Neuron (in vitro differentiated cells): ENCODE measurements around the gene PDZRN3.

Experiments
- H2AFZ ChIP-seq: one replicate; pipeline ENCODE4 v1.6.1; 2013; ENCODE audit warnings: low read depth, mild to moderate bottlenecking, inconsistent platforms, low read length, moderate library complexity
- H3K27me3 ChIP-seq: one replicate; pipeline ENCODE4 v1.6.1; 2013; ENCODE audit warnings: low read length; ENCODE audit not compliant: insufficient read depth
- H3K36me3 ChIP-seq: one replicate; pipeline ENCODE4 v1.6.1; 2013; ENCODE audit warnings: low read length; ENCODE audit not compliant: insufficient read depth
- H3K4me1 ChIP-seq: one replicate; pipeline ENCODE4 v1.6.1; 2013; ENCODE audit warnings: low read length; ENCODE audit not compliant: insufficient read depth
- H3K4me3 ChIP-seq: 2 replicates; pipeline ENCODE4 v1.5.1; 2013; ENCODE audit warnings: mild to moderate bottlenecking, low read length, moderate library complexity
- H3K9me3 ChIP-seq: one replicate; pipeline ENCODE4 v1.6.1; 2013; ENCODE audit warnings: low read length

PDZRN3 gene

DNA sequence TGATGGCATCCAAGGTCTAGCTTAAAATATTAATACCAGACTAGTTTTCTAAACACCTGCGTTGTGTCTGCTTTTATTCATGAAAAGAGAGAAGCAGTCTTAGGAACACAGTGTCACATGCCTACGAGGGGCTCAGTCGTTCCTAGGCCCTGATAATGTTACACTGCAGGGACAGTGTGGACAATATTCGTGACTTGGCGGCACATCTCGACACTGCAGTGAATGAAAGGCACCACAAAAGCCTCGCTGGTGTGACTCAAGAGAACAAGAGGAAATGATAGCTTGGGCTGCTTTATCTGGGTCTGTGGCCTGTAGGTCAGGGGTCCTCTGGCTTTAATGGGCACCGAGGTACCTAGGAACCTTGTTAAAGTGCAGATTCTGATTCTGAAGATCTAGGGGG lies 226.7 kb downstream of the PDZRN3 start:
- Histone ChIP-seq H3K36me3 (peaks cover 7% of the 10 kb centered on the region), H2AFZ (no peak overlapping the region), H3K4me3 (no peak overlapping the region), H3K27me3 (no peaks in the 10 kb centered on the region), H3K4me1 (no peaks in the 10 kb centered on the region), H3K9me3 (no peaks in the 10 kb centered on the region)

DNA sequence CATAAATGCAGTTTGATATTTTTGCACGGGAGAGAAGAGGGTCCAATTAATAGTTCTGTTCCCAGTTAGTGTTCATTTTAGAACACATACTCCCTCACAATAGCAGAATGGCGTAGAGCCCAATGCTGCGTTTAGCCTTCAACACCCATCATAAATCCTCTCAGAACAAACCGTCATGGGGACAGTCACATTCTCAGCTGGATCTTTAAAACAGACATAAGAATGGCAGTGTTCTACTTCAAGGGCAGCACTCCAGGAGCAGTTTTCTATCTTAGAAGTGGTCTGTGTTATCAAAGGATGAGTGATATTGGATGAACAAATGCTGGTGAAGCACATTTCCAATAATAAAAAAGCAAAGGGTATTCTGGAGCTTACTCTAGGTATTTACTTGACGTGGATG lies 230.5 kb downstream of the PDZRN3 start:
- no peak overlapping the region for H3K4me3 ChIP-seq
- no peaks in the 10 kb centered on the region for H3K9me3 ChIP-seq
- peaks cover 13% of the 10 kb centered on the region for H3K36me3 ChIP-seq
- no peaks in the 10 kb centered on the region for H3K27me3 ChIP-seq
- no peak overlapping the region for H2AFZ ChIP-seq
- no peaks in the 10 kb centered on the region for H3K4me1 ChIP-seq

DNA sequence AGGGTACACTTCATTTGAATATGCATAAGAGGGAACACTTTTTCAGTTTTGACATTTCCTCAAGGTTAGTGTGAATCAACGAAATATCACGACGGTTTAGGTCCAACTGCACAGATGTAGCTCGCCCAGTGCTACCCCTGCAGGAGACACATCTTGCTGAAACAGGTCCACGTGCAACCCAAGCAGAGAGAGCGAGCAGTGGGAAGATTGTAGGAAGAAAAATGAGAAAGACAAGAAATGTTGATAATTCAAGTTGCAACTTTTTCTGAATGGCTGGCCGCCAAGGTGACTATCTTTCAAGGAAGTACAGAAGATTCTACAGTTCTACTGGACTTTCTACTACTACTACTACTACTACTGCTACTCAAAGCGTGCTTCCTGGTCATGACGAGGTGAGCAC lies 231.7 kb downstream of the PDZRN3 start:
- peaks cover 21% of the 10 kb centered on the region for H3K36me3 ChIP-seq
- no peaks in the 10 kb centered on the region for H3K27me3 ChIP-seq
- no peak overlapping the region for H3K4me3 ChIP-seq
- H2AFZ ChIP-seq = no peak overlapping the region
- H3K9me3 ChIP-seq = no peaks in the 10 kb centered on the region
- H3K4me1 ChIP-seq = no peaks in the 10 kb centered on the region

DNA sequence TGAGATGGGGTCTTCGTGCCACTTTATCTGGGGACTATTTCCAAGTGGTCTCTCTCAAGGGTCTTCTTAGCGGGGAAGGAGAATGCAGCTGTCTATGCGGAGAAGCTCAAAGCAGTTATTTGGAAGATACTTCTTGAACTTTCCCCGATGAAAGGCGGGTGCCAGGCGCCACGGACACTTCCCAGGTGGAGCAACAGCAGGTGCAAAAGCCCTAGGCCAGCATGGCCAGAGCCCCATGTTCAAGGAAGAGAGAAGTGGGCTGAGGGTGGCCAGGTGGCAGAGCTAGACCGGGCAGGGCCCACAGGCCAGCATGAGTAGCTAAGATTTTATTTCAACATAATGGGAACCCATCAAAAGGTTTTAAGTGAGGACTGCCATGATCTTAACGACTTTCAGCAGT lies 232.8 kb downstream of the PDZRN3 start:
- no peak overlapping the region for H3K4me3 ChIP-seq
- no peak overlapping the region for H2AFZ ChIP-seq
- no peaks in the 10 kb centered on the region for H3K9me3 ChIP-seq
- H3K4me1 ChIP-seq = no peaks in the 10 kb centered on the region
- H3K36me3 ChIP-seq = peaks cover 26% of the 10 kb centered on the region
- no peaks in the 10 kb centered on the region for H3K27me3 ChIP-seq

DNA sequence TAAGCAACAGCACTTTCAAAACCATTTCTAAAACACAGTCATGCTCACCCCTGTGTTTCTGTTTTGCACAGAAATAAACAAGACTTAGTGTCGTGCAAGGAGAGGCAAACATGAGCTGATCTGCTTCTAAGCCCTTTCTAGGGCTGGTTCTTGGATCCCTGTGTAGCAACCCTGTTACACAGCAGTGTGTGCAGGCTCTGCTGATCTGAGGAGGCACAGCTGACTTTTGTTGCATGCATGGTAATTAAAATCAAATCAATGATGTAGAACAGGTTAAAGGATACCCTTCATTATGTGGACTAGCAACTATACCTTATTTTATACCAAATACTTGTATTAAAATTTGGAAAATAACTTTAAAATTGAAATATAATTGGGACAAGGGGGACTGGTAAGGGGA lies 234.8 kb downstream of the PDZRN3 start:
- no peak overlapping the region for H2AFZ ChIP-seq
- peaks cover 33% of the 10 kb centered on the region for H3K36me3 ChIP-seq
- no peaks in the 10 kb centered on the region for H3K27me3 ChIP-seq
- no peak overlapping the region for H3K4me3 ChIP-seq
- no peaks in the 10 kb centered on the region for H3K4me1 ChIP-seq
- peaks cover under 1% of the 10 kb centered on the region for H3K9me3 ChIP-seq

DNA sequence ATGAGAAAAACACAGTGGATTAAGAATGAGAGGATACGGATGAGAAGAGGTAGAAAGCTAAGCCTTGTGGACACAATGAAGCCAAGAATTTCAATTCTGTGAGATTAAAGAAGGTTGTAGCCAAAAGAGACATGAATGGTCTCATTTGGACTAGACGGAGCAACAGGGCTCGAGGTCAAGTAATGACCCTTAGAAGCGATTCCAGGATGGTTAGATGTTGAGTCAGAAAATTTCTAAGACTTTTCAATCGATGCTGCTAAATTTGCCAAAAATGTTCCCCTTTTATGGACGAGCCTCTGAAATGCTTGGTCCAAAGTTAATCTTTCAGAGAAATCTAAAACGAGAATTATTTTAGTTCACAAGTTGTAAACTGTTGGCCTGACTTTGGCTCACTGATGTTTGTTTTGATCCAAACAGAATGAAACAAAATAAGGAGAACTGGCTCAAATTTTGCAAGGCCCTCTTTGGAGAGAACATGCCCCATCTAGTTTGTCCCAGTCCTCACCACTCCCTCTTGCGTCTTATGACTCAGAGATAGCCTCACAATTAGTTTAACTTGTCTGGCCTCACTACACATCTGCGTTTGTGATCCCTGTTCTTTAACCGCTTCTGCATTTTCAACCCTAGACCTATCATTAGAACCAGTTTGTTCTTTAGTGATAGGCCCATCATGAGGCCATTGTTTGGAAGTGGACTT lies 235.5 kb downstream of the PDZRN3 start:
- H2AFZ ChIP-seq = no peak overlapping the region
- no peaks in the 10 kb centered on the region for H3K4me1 ChIP-seq
- H3K4me3 ChIP-seq = no peak overlapping the region
- peaks cover 7% of the 10 kb centered on the region for H3K9me3 ChIP-seq
- H3K27me3 ChIP-seq = no peaks in the 10 kb centered on the region
- H3K36me3 ChIP-seq = peaks cover 39% of the 10 kb centered on the region

DNA sequence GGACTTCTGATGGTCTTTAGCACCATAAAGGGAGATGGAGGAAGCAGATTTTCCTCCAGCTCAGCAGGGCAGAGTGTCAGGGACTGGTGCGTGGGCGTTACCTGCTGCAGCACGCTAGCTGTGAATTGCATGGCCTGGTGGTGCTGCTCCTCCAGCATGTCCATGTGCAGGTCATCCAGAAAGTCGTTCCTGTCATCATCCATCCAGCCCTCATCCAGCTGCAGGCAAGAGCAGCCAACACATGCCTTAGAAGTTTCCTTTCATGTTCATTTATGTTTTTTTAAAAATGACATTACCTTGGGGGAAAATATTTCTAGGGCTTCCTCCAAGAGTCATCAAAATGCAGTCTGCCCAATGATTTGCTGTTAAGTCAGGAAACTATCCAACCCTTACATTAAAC lies 239.2 kb downstream of the PDZRN3 start:
- Histone ChIP-seq H2AFZ (no peak overlapping the region), H3K9me3 (peaks cover 9% of the 10 kb centered on the region), H3K4me3 (no peak overlapping the region), H3K36me3 (peaks cover 55% of the 10 kb centered on the region), H3K4me1 (no peaks in the 10 kb centered on the region), H3K27me3 (no peaks in the 10 kb centered on the region)

DNA sequence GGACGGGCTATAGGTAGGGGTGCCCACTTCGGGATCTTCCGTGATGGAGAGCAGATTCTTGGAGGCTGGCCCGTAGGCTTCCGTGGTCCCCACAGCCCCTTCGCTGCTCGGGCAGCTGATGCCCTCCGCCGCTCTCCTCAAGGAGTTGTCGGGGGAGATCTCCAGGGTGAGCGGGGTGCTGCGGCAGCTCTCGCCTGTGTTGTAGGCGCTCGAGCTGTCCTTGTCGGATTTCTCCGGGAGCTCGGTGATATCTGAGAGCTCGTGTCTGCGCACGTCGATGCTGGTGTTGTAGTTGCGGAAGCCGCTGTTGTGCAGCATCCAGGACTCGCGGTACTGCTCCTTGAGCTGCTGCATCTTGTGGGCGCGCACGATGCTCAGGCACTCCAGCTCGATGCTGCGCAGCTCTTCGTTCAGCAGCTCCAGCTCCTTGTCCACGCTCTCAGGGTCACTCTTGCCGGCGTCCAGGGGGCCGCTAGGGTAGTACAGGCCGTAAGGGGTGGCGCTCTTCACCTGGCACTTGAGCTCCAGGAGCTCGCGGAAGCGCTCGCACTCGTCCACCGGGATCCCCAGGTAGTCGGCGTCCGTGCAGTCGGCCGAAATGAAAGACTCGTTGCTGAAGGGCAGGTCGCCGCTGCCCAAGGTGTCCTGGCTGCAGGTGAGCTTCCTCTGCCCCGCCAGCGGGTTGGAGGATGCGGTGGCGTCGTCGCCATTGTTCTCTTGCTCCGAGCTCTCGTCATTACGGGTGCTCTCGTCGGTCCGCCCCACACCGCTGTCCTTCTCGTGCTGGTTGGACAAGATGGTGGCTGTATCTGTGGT lies 240.4 kb downstream of the PDZRN3 start:
- Histone ChIP-seq H2AFZ (no peak overlapping the region), H3K4me3 (no peak overlapping the region), H3K27me3 (no peaks in the 10 kb centered on the region), H3K9me3 (peaks cover 9% of the 10 kb centered on the region), H3K36me3 (peaks cover 45% of the 10 kb centered on the region), H3K4me1 (no peaks in the 10 kb centered on the region)

DNA sequence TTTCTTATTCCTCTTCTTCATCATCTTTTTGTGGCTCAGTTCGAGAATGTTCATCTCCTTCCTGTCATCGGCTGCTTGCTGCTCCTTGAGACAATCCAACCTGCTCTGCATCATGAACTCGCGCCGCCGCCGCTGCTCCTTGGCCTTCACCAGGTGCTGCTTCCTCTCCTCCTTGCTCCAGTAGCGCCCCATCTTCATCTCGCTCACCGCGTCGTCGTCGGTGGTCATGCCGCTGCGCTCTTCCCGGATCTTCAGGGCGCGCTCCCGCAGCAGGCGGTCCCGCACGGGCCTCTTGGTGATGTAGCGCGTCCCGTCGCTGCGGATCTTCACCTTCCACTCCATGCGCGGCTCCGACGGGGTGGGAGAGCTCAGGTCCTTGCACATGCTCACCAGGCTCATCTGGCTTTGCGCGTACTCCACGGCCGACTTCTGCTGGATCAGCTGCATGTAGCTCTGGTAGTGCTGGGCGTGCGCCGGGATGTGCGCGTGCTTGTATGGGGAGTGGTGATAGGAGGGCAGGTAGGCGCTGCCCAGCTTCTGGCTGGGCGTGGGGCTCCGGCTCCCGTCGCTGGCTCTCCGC lies 241.2 kb downstream of the PDZRN3 start:
- Histone ChIP-seq H3K36me3 (peaks cover 41% of the 10 kb centered on the region), H3K4me1 (peaks cover 7% of the 10 kb centered on the region), H3K27me3 (no peaks in the 10 kb centered on the region), H3K9me3 (peaks cover 9% of the 10 kb centered on the region), H3K4me3 (no peak overlapping the region), H2AFZ (no peak overlapping the region)

DNA sequence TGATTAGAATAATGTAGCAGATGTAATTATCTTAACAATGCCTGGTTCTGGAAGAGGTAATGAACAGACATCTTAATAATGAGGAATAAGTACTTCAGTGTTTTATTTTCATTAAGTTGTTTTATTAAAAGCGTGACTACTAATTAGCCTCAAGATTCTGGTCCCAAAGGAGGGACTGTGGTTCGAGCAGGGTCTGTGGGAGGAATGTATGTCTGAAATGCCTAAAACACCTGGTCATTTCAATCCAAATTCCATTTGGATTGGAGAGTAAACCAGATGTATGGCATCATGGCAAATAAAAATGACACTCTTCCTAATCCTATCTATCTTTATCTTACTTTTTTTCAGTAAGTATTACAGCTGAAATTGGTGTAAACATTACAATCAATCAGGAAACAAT lies 243.2 kb downstream of the PDZRN3 start:
- Histone ChIP-seq H3K36me3 (peaks cover 31% of the 10 kb centered on the region), H3K27me3 (no peaks in the 10 kb centered on the region), H3K9me3 (peaks cover 9% of the 10 kb centered on the region), H3K4me1 (peaks cover 15% of the 10 kb centered on the region), H3K4me3 (no peak overlapping the region), H2AFZ (no peak overlapping the region)

DNA sequence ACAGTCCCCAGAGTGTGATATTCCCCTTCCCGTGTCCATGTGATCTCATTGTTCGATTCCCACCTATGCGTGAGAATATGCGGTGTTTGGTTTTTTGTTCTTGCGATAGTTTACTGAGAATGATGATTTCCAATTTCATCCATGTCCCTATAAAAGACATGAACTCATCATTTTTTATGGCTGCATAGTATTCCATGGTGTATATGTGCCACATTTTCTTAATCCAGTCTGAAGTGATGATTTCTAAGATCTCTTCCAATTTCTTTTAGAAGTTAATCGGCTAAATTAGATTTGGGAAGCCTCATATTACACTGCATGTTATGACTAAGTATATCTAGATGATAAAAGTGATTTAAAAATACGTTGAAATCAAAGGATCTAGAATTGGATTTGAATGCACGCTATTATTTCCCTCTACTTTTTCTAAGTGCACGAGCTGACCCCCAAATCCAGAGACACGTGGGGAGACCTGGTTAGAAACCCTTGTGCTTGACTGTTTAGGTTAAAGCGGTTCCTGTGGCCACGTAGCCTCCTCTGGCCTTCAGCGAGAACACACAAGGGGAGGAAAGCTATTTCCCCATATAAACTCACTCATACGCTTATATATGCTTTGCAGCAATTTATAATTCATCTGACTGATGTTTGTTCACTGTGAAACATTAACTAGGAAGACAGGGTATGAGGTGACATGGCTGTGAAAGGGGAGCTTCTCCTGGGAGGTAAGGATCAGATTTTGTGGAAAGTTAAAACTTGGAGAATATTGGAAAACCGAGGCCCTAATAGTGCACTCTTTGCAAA lies 243.8 kb downstream of the PDZRN3 start:
- Histone ChIP-seq H3K4me3 (no peak overlapping the region), H3K9me3 (peaks cover 9% of the 10 kb centered on the region), H3K4me1 (peaks cover 15% of the 10 kb centered on the region), H2AFZ (no peak overlapping the region), H3K36me3 (peaks cover 31% of the 10 kb centered on the region), H3K27me3 (no peaks in the 10 kb centered on the region)

DNA sequence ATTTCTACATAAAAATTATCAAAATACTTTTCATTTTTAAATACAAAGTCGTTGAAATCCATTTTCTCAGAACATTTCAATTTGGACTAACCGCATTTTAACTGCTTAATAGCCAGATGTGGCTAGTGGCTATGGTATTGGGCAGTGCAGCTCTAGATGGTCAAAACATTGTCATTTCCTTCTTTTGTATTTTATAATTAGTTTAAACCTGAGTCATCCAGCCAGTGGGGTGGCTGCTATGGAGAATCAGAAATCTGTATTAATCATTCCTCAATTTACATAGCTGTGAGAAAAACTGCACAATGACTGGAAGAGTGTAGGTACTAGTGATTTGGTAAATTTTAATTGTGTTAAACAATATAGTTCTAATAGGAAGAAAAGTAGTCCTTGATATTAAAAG lies 245.3 kb downstream of the PDZRN3 start:
- H3K4me3 ChIP-seq = no peak overlapping the region
- H2AFZ ChIP-seq = no peak overlapping the region
- H3K9me3 ChIP-seq = peaks cover 3% of the 10 kb centered on the region
- no peaks in the 10 kb centered on the region for H3K27me3 ChIP-seq
- peaks cover 15% of the 10 kb centered on the region for H3K4me1 ChIP-seq
- peaks cover 20% of the 10 kb centered on the region for H3K36me3 ChIP-seq

DNA sequence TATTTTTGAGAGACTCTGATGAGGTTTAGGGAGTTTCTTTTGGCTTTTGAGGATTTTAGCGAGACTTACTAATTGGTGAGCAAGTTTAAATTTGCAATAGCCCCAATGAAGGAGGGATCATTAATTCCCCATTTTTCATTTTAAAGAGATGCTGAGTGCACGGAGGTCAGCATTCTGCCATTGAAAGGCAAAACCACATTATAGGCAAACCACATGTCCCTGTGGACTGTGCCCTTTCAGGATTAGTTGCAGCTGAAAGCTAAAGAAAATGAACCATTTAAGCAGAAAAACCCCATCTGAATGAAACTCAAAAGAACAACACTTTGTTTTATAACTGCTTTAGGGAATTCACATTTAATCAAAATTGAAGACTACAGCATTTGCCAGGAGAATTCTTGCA lies 246.5 kb downstream of the PDZRN3 start:
- Histone ChIP-seq H3K4me3 (no peak overlapping the region), H3K4me1 (peaks cover 15% of the 10 kb centered on the region), H2AFZ (no peak overlapping the region), H3K36me3 (peaks cover 7% of the 10 kb centered on the region), H3K27me3 (no peaks in the 10 kb centered on the region), H3K9me3 (peaks cover 2% of the 10 kb centered on the region)
